Kasumi-1 (cell line): ENCODE data around the gene MFSD2B.

Source experiments
- DNase-seq, 2 experiments: peaks; one replicate each; lab custom pipeline; 2025; lab: John Stamatoyannopoulos, UW

The MFSD2B gene

DNA sequence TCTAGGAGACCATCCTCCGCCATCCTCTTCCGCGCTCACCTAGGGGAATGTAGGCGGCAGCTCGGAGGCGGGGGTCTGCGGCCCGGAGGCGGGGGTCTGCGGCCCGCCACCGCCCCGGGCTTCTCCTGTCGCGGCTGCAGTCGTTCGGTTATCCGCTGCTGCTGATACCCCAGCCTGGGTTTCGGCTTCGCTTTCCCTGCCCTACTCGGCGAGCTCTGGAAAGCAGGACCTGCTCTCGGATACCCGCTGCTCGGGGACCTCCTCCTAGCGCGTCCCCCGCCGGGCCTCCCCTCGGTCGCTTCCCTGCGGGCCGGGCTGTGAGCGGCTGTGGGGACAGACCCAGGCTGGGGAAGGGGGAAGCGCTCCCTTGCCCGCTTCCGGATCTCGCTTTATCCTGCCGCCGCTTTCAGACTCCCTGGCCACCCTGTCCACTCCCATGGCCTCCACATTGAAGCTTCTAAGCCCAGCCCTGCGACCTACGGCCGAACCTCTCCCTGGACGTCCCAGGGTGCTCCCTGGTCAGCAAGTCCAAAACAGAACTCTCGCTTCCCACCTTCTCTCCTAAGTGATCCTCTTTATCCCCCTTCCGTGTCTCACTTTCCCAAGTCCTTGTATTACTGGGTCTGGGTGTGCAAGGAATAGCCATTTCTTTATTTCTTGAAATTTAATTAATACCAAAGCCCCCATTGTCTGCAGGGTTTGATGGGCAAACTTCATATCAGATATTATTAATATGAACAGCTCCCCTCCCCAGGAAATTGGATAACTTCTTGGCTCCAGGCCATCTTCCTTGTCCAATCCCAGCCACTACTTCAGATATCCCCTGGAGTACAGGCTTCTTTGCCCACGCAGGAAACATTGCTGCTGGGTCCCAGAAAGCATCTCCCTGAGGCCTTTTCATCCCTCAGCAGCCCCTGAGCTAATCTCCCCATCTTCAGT is 40.4 kb downstream of the MFSD2B start:
- DNase-seq, result no peak

DNA sequence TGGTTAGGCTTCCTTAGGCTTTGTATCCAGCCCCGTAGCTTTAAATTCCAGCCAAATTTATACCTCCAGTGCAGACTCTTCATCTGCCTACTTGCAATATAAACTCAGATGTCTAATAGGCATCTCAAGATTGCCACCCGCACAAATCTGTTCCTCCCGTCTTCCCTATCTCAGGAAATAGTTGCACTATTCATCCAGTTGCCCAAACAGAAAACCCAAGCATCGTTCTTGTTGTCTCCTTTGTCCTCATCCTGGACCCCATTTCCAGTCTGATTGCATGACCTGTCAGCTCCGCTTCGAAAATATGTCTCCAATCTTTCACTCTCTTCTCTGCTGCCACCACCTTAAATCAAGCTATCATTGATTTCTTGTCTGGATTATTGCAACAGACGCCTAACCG is 41.9 kb downstream of the MFSD2B start:
- DNase-seq, result no peak

DNA sequence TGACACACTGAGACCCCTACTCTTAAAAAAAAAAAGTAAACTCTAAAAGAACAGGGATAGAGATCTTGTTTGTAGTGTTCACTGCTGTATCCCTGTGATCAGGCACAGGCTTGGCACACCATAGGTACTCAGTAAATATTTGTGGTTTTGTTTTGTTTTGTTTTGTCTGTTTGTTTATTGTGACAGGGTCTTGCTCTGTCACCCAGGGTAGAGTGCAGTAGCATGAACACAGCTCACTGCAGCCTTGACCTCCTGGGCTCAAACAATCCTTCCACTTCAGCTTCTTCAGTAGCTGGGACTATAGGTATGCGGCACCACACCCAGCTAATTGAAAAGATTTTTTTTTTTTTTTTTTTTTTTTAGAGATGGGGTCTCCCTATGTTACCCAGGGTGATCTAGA is 43.1 kb downstream of the MFSD2B start:
- DNase-seq, result no peak

DNA sequence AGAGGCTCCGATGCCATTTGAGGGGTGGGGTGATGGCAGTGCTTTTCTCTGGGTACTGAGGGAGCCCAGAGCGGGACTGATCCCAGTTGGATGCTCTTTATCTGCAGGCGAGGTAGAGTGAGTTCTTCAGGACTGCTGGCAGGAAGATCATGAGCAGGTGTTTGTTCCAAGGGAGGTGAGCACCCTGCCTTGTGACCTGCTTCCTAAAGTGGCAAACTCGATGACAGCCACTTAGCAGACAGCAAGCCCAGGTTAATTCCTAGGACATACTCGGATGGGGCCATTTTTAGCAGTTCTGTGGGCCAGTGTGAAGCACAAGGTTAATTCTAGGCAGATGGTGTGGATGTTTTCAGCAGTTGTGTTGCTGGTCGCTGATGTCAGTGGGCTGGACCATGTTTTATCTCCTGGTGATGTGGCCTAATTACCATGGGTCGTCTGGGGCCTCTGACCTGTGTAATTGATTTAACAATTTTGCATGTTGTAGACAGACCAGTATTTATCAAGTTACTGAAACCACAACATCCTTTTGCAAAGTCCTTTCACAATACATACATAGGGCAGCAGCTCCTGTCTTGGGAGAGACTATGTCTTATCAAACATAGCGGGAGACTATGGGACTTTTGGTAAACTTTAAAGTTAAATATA is 44.6 kb downstream of the MFSD2B start:
- DNase-seq, result no peak

DNA sequence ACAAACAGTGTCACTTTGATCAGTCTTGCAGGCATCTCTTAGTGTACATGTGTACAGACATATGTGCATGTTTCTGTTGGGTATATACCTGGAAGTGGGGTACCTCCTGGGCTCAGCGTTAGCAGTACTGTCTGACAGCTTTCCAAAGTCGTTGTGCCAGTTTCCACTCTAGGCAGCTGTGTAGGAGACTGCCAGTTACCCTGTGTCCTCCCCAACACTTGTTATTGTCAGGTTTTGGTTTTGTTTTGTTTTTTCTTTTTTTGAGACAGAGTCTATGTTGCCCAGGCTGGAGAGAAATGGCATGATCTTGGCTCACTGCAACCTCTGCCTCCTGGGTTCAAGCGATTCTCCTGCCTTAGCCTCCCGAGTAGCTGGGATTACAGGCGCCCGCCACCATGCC is 45.9 kb downstream of the MFSD2B start:
- no peak for DNase-seq

DNA sequence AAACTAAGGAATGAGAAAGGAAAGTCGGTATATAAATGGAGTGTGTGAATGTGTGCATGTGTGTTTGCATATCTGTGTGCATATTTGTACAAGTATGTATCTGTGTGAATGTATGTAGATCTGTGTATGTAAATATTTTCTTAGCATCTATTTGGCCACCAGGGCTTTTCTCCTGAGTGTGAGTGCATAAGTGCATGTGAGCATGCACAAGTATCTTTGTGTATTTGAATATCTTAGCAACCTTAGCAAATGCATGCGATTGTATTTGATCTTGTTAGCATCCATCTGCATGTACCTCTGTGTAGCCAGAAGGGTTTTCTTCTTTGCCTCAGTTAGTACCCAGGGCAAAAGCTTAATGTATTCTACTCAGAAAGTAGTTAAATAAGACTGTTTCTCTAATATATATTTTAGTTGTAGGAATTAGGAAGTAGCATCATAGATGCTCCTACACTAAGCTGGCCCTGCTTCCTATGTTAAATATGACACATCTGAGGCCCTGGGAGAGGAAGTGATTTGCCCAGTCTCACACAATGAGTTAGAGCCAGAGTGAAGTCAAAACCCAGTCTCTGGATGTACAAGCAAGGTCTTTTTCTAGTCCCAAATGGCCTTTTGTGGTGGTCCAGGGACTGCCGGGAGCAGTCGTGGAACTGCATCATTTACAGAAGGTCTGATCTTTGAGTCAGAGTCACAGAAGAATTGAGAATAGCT is 48.8 kb downstream of the MFSD2B start:
- DNase-seq, result no peak

DNA sequence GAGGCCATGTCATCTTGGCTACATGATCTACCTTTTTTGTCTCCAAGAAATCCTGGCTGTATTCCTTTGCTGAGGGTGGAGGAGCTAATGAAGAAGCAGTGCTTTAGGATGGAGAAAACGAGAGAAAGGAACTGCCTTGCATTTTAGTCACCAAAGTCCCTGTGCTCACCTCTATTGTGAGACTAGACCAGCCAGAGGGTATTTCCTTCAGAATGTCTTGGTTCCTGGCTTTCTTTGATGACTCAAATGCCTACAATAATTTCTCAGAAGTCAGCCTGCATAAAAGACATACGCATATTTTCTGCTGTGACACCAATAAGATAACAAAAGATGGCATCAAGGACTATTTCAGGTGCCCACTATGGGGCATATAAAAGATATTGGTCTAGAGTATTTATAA is 55.5 kb downstream of the MFSD2B start:
- DNase-seq, result no peak

DNA sequence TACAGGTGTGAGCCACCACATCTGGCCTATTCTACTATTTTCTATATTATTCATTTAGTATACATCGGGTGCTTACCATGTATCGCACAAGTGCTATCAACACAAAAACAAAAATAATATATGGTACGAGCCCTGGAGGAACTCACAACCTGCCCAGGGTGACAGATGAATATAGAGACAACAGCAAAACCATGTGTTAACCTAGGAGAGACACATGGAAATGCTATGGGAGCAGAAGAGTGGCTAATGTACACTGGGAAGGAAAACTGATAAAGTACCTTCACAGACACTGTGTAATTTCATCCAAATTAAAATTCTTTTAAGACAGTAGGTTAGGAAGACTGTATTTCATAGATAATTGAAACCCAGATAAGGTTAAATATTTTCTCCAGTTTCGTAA is 62.4 kb downstream of the MFSD2B start:
- DNase-seq, result no peak

DNA sequence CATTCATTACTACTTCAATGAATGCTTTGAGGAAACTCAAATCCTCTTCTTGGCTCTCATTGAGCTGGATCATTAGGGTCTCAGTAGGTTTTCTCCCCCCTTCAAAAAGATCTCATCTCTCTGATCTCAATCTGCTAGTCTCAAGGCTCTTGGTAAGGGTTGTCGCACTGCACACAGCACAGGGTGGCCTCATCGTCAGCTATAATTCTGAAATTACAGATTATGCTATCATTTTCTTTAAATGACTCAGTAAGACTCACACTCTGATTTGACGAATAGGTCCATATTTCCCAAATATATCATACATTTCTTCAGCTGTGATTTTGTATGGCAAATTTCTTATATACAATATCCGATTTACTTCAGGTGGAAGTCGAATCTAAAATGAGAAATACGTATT is 63.9 kb downstream of the MFSD2B start:
- DNase-seq, result no peak

DNA sequence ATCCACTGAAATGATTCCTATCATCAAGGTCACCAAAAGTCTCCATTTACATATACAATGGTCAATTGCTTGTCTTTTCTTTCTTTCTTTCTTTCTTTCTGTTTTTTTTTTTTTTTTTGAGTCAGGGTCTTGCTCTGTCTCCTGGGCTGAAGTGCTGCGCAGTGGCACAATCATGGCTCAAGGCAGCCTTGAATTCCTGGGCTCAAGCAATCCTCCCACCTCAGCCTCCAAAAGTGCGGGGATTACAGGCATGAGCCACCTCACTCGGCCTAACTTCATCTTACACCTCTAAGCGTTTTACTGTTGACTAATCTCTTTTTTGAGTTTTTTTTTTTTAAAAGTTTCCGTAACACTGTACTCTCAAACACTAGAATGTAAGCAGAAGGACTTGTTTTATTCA is 65.4 kb downstream of the MFSD2B start:
- no peak for DNase-seq
